Cardiac atrium fibroblast (primary cell): ENCODE results near the gene TRIM10. TPM values are rescaled to one million over a fixed set of nuclear protein-coding genes. Genes with fewer than 3 reads are reported as not detected.

Experiments
- total RNA-seq: library from RNA; depleted of rRNA; stranded (reverse); fragments of >200 nt; gene quantifications from 2 replicates; pipeline ENCODE4 v1.2.3, GENCODE V29; 2015

Gene TRIM10, protein sequence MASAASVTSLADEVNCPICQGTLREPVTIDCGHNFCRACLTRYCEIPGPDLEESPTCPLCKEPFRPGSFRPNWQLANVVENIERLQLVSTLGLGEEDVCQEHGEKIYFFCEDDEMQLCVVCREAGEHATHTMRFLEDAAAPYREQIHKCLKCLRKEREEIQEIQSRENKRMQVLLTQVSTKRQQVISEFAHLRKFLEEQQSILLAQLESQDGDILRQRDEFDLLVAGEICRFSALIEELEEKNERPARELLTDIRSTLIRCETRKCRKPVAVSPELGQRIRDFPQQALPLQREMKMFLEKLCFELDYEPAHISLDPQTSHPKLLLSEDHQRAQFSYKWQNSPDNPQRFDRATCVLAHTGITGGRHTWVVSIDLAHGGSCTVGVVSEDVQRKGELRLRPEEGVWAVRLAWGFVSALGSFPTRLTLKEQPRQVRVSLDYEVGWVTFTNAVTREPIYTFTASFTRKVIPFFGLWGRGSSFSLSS
- total RNA-seq, result not detected in 2 replicates

DNA sequence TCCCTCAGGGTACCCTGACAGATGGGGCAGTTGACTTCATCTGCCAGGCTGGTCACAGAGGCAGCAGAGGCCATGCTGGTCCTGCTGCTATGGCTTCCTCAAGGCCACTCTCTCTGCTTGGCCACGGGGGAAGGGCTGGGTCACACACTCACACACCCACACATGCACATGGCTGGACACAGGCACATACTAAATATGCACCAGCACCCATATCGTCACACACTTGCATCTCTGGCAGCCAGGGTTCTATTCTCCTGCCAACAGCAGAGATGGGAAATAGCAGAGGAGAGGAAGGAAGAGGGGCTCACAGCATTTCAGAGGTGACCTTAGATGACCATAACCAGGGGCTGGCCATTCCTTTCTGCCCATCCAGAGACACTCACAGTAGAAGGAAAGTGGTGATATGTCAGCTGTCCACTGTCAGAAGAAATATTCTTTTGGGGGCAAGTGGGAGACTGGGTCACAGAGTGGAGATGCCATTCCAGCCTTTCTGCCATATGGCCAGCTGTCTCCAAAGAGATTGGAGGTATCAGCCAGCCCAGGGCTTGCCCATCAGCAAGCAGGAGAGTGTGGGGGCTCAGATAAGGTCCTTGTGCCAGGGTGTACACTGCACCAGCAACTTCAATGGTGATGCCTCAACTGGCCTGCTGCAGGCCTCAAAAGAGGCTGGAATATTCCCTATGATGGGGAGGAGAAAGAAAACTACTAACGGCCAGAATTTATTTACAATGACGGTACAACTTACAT, at the start of gene TRIM10:
TSS of gene TRIM10 (minus strand) at position 427 of the 747 bp plus-strand sequence. CDS start at position 74, 353 bp downstream.

GRCh38 chr6:30163090-30163917, 2.3 kb upstream of the TRIM10 start, which contains the start of gene TRIM15:
TRIM15 (plus strand) TSS chr6:30163546; CDS start chr6:30163685, 139 bp downstream.

GRCh38 chr6:30135757-30136156, 25.3 kb downstream of the TRIM10 start, which contains the start of gene TRIM40:
TRIM40 (plus strand) TSS chr6:30136140; CDS start chr6:30137037, 897 bp downstream.

GRCh38 chr6:30113003-30113759, 47.8 kb downstream of the TRIM10 start, which contains the start of gene TRIM31:
TRIM31 (minus strand) TSS chr6:30113090; CDS start chr6:30112805, 285 bp downstream.

Other genes starting within 250 kb of the TRIM10 start
- gene HLA-A, start 218.7 kb downstream of the TRIM10 start, total RNA-seq, result 528 and 669 TPM in 2 replicates
- gene POLR1H, start 99.9 kb downstream of the TRIM10 start, total RNA-seq, result 10.7 and 15.7 TPM in 2 replicates
- 34.3 and 35.5 TPM in 2 replicates for gene PPP1R11, start 94.0 kb downstream of the TRIM10 start, total RNA-seq
- not detected in 2 replicates for gene RNF39, start 85.4 kb downstream of the TRIM10 start, total RNA-seq
- not detected in 2 replicates for gene TRIM31, start 48.1 kb downstream of the TRIM10 start, total RNA-seq
- not detected in 2 replicates for gene TRIM40, start 25.1 kb downstream of the TRIM10 start, total RNA-seq
- gene TRIM15, start 2.3 kb upstream of the TRIM10 start, total RNA-seq, result not detected in 2 replicates
- gene TRIM26, start 52.2 kb upstream of the TRIM10 start, total RNA-seq, result 25.8 and 34.8 TPM in 2 replicates
- gene TRIM39, start 165.7 kb upstream of the TRIM10 start, total RNA-seq, result 6.2 and 7.2 TPM in 2 replicates
- gene RPP21, start 183.9 kb upstream of the TRIM10 start, total RNA-seq, result 23.7 and 34.8 TPM in 2 replicates